ENCODE data around the gene KANSL1. TPM values are rescaled to one million over a fixed set of nuclear protein-coding genes. Genes with fewer than 3 reads are reported as not detected.
"Not testable (repeated sequence)": the region's sequence is repeated elsewhere in the genome, so short reads cannot be mapped to it uniquely, and the experiment has no call there.

The KANSL1 gene
- total RNA-seq, 1 experiment from 2014 or later: 72.7 TPM

DNA sequence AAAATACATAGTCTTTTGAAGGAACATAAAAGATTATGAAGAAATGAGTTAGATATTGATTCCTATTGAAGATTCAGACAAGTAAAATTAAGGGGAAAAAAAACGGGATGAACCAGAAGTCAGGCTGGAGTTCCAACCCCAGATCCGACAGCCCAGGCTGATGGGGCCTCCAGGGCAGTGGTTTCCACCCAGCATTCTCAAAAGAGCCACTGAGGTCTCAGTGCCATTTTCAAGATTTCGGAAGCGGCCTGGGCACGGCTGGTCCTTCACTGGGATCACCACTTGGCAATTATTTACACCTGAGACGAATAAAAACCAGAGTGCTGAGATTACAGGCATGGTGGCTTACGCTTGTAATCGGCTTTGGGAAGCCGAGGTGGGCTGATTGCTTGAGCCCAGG is 184.6 kb downstream of the KANSL1 start (continued):
- no peak for TF ChIP-seq GABPB1 (CRISPR knock-in tag; IDR thresholded peaks at IDR 0.05)
- TF ChIP-seq ATF6 (CRISPR knock-in tag; IDR thresholded peaks at IDR 0.05): no peak
- TF ChIP-seq HMGA2 (CRISPR knock-in tag; IDR thresholded peaks at IDR 0.05): no peak
- TF ChIP-seq SMAD3 (CRISPR knock-in tag; IDR thresholded peaks at IDR 0.05; ENCODE audit: borderline replicate concordance): no peak
- TF ChIP-seq FOXP1 (CRISPR knock-in tag; IDR thresholded peaks at IDR 0.05; ENCODE audit: borderline replicate concordance): no peak

- Mint-ChIP-seq H3K27me3 (ENCODE audit: low read depth) (no peaks in the 10 kb centered on the region; the same call in 1 of the 2 replicates), H3K27ac (no peak overlapping the region), H3K4me3 (no peak overlapping the region), H3K9me3 (peaks cover 11% of the 10 kb centered on the region), H3K36me3 (no peaks in the 10 kb centered on the region), H3K4me1 (no peaks in the 10 kb centered on the region)
- POLR2A ChIA-PET: interaction anchor here (0.6 kb wide), 1 partner anchor 72 kb away, joined by 8 read pairs; no protein-coding TSS in a partner anchor
- ATAC-seq: no peak
- no peak for DNase-seq (ENCODE audit: low spot score)
- TF ChIP-seq TEAD1 (CRISPR knock-in tag; IDR thresholded peaks at IDR 0.05): no peak
- no peak for TF ChIP-seq ZNF396 (CRISPR knock-in tag; IDR thresholded peaks at IDR 0.05; ENCODE audit: borderline replicate concordance)
- no peak for TF ChIP-seq RORB (CRISPR knock-in tag; IDR thresholded peaks at IDR 0.05)
- CTCF ChIA-PET: interaction anchor here (0.5 to 1.4 kb wide), 3 partner anchors 58 to 206 kb away, joined by 3 read pairs; no protein-coding TSS in a partner anchor
Observed at GRCh38 chr17:46007461-46007965, 185.7 kb downstream of the KANSL1 start.

- POLR2A ChIA-PET; ATAC-seq; H3K27ac Mint-ChIP-seq; H3K27me3 Mint-ChIP-seq (ENCODE audit: low read depth); H3K4me3 Mint-ChIP-seq; CTCF ChIA-PET; H3K36me3 Mint-ChIP-seq; H3K4me1 Mint-ChIP-seq; DNase-seq (ENCODE audit: low spot score): not testable (repeated sequence)
- H3K9me3 Mint-ChIP-seq: peaks cover 11% of the 10 kb centered on the region
Observed at GRCh38 chr17:46006082-46006481, 187.1 kb downstream of the KANSL1 start.

DNA sequence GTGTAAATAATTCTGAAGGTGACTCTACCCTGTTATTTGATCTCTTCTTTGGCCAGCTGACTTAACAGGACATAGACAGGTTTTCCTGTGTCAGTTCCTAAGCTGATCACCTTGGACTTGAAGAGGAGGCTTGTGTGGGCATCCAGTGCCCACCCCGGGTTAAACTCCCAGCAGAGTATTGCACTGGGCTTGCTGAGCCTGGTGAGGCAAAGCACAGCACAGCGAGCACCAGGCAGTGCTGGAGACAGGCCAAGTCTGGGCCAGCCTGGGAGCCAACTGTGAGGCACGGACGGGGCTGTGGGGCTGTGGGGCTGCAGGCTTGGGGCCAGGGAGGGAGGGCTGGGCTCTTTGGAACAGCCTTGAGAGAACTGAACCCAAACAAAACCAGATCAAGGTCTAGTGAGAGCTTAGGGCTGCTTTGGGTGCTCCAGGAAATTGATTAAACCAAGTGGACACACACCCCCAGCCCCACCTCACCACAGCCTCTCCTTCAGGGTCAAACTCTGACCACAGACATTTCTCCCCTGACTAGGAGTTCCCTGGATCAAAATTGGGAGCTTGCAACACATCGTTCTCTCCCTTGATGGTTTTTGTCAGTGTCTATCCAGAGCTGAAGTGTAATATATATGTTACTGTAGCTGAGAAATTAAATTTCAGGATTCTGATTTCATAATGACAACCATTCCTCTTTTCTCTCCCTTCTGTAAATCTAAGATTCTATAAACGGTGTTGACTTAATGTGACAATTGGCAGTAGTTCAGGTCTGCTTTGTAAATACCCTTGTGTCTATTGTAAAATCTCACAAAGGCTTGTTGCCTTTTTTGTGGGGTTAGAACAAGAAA is 189.1 kb downstream of the KANSL1 start:
- Mint-ChIP-seq H3K36me3 (no peaks in the 10 kb centered on the region), H3K4me1 (no peaks in the 10 kb centered on the region), H3K4me3 (no peak overlapping the region), H3K27me3 (ENCODE audit: low read depth) (no peaks in the 10 kb centered on the region; the same call in 1 of the 2 replicates), H3K9me3 (peaks cover 11% of the 10 kb centered on the region), H3K27ac (no peak overlapping the region)
- ChIA-PET POLR2A (interaction anchor here (0.6 kb wide), 1 partner anchor 1191 kb away, joined by 3 read pairs; no protein-coding TSS in a partner anchor), CTCF (interaction anchor here (1.3 to 2.3 kb wide), 4 partner anchors 9 to 209 kb away, joined by 4 to 9 read pairs (median 6); no protein-coding TSS in a partner anchor)
- ATAC-seq (no peak), DNase-seq (ENCODE audit: low spot score) (no peak)
- no peak for TF ChIP-seq ZNF232 (CRISPR knock-in tag; IDR thresholded peaks at IDR 0.05)
- no peak for TF ChIP-seq ZBTB21 (CRISPR knock-in tag; IDR thresholded peaks at IDR 0.05; ENCODE audit: borderline replicate concordance)
- TF ChIP-seq, protein P1, sequence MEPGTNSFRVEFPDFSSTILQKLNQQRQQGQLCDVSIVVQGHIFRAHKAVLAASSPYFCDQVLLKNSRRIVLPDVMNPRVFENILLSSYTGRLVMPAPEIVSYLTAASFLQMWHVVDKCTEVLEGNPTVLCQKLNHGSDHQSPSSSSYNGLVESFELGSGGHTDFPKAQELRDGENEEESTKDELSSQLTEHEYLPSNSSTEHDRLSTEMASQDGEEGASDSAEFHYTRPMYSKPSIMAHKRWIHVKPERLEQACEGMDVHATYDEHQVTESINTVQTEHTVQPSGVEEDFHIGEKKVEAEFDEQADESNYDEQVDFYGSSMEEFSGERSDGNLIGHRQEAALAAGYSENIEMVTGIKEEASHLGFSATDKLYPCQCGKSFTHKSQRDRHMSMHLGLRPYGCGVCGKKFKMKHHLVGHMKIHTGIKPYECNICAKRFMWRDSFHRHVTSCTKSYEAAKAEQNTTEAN (CRISPR knock-in tag; IDR thresholded peaks at IDR 0.05): no peak
- TF ChIP-seq ATF6 (CRISPR knock-in tag; IDR thresholded peaks at IDR 0.05): no peak
- no peak for TF ChIP-seq ZNF263 (CRISPR knock-in tag; IDR thresholded peaks at IDR 0.05; ENCODE audit: low read depth)
- TF ChIP-seq ATF1 (CRISPR knock-in tag; IDR thresholded peaks at IDR 0.05): no peak
- no peak for TF ChIP-seq CREB1 (CRISPR knock-in tag; IDR thresholded peaks at IDR 0.05)
- no peak for TF ChIP-seq GABPB1 (CRISPR knock-in tag; IDR thresholded peaks at IDR 0.05)
- no peak for TF ChIP-seq ZNF281 (CRISPR knock-in tag; IDR thresholded peaks at IDR 0.05)
- no peak for TF ChIP-seq NFATC4 (CRISPR knock-in tag; IDR thresholded peaks at IDR 0.05)
- TF ChIP-seq FOXK1 (CRISPR knock-in tag; IDR thresholded peaks at IDR 0.05): no peak
- no peak for TF ChIP-seq E2F1 (CRISPR knock-in tag; IDR thresholded peaks at IDR 0.05)
- TF ChIP-seq CREM (CRISPR knock-in tag; IDR thresholded peaks at IDR 0.05): no peak

Measured in WTC11 (cell line).